ENCODE data around the gene SUGCT.

DNA sequence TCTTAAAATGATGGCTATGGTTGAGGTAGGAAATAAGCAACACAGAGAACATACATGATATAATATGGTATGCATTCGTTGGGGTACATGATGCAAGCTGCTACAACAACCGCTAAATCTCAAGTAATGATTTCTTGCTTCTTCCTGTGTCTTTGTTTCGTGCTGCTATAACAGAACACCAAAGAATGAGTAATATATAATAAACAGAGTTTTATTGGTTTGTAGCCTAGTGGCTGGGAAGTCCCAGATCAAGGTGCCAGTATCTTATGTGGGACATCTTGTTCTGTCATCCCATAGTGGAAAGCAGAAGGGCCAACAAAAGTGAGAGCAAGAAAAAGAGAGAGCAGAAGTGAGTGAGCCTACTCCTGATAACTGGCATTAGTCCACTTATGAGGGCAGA is 689.7 kb downstream of the SUGCT start:
- TF ChIP-seq ATF2 (IDR thresholded peaks at IDR 0.05; ENCODE audit: low read length) (no peak), BACH1 (IDR thresholded peaks at IDR 0.05; ENCODE audit: low read length) (no peak)
